Ovary (tissue), 9 donors: Measurements from ENCODE around the gene LRP11. TPM values are rescaled to one million over a fixed set of nuclear protein-coding genes. Genes with fewer than 3 reads are reported as not detected.
A peak's percentile ranks its signal among the peaks of the same experiment; 100 is the strongest.
"Not testable (repeated sequence)": the region's sequence is repeated elsewhere in the genome, so short reads cannot be mapped to it uniquely, and the experiment has no call there.

Experiments
- DNase-seq, 5 donors: peaks; one replicate each; pipeline ENCODE4 v3.0.0-alpha.2; 2019 to 2020
- H3K27ac ChIP-seq, 2 donors: fragments of 200-600 bp; one replicate each; pipeline versions ENCODE4 v1.5.1 to v1.8.0; 2019 to 2022
- H3K27me3 ChIP-seq: fragments of 200-600 bp; one replicate; pipeline ENCODE4 v1.8.0; 2022
- H3K36me3 ChIP-seq: fragments of 200-600 bp; sonication (generic); one replicate; pipeline ENCODE4 v1.5.1; 2019
- H3K4me1 ChIP-seq: one replicate; pipeline ENCODE4 v1.8.1; 2013; ENCODE audit warnings: mild to moderate bottlenecking, moderate library complexity; ENCODE audit not compliant: insufficient read depth
- H3K4me3 ChIP-seq: fragments of 200-600 bp; sonication (generic); one replicate; pipeline ENCODE4 v1.5.1; 2017
- H3K9me3 ChIP-seq, 2 donors: fragments of 200-600 bp in 1 of 2; sonication (generic) in 1 of 2; one replicate each; pipeline versions ENCODE4 v1.5.1 to v1.8.1; 2013 to 2019; ENCODE audit warnings: mild to moderate bottlenecking in 1 of 2, moderate library complexity in 1 of 2
- EP300 ChIP-seq: sonication (generic); formaldehyde crosslinking; IDR thresholded peaks from one replicate; pipeline ENCODE4 v1.6.1; 2017; ENCODE audit warnings: antibody characterized with exemption
- POLR2A ChIP-seq: fragments of 450-650 bp; IDR thresholded peaks from one replicate; pipeline ENCODE4 v1.6.1; 2017; ENCODE audit warnings: antibody characterized with exemption, mild to moderate bottlenecking, moderate library complexity
- WGBS, 3 donors: extraction: QIAGEN DNeasy Blood & Tissue Kit in 1 of 3; methylation state at CpG; one replicate each; pipeline versions ENCODE4 v1.1.5 to v1.1.7; 2013 to 2017; 5-methylcytosine and 5-hydroxymethylcytosine counted together
- intact Hi-C, 4 donors: fragments of 100-400 bp; cut with DNase I; formaldehyde crosslinking; loops; one replicate each; pipeline versions ENCODE4 v1.11.0 to v1.15.1; 2022 to 2023
- polyA plus RNA-seq, 2 donors: library from polyadenylated mRNA; stranded (reverse); fragments of 200-250 nt in 1 of 2; fragments of 350-450 nt in 1 of 2; fragmentation: Illumina TruSeq in 1 of 2; extraction: RNeasy Lipid Tissue Mini Kit (QIAGEN cat#74804) in 1 of 2; gene quantifications; one replicate each; pipeline ENCODE4 v1.2.3, GENCODE V29; 2013 to 2014
- total RNA-seq, 7 donors: library from RNA; depleted of rRNA in 2 of 7; stranded (reverse); fragments of >200 nt in 2 of 7; fragmentation: NEBNext Ultra II Directional in 3 of 7; extraction: Animal tissue kit (Norgen Biotek cat#: 25700) in 3 of 7; gene quantifications; one replicate each; pipeline versions ENCODE4 v1.1.0 to v1.2.4, GENCODE V29; 2016 to 2023
- TF ChIP-seq, protein P1 (sequence below), 3 donors: fragments of 450-650 bp in 2 of 3; fragments of 200-600 bp in 1 of 3; IDR thresholded peaks; one replicate each; pipeline versions ENCODE4 v1.5.1 to v1.8.0; 2016 to 2022; ENCODE audit warnings: antibody characterized with exemption in 3 of 3, mild to moderate bottlenecking in 1 of 3
- donor health status: DM: no; HTN: no; CAD: no; lungs with moderate emphysema.
- donor health status: DM: no; HTN: no; CAD: no.
- donor health status: Bipolar disorder and iron deficiency.
- donor health status: DM: yes; HTN: yes; CAD: no.
- donor health status: DM: no; HTN: no; CAD: no.
- donor health status: DM: yes; HTN: yes; CAD: no.

The LRP11 gene
- total and polyA plus RNA-seq, 9 donors = 21.8 to 48.2 (median 37.5) TPM

DNA sequence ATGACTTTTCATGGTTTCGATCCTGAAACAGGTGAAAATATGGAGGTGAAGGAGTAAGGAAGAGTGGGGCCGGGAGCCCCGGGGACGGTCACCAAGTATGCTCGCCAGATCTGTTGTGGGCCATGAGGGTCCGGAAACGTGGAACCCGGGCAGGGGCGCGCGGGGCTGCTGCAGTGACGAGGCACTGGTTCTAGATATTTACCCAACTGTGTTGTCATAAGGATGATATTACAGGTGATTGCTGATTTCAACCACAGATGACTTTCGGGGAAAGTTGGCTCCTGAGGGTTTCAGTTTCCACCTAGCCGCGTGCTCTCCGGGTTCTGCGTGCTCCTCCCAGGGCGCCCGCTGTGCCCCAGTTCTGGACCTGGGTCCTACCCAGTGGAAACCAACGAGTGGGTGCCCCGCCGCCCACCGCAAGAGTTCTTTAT, 46.6 kb upstream of the LRP11 start:
- peak in 1 of 5 donors; percentile 16 for DNase-seq
- 95 to 96% (median 95%) methylated on average over 23 of the region's 23 CpGs for WGBS, 3 donors
- TF ChIP-seq, protein P1, sequence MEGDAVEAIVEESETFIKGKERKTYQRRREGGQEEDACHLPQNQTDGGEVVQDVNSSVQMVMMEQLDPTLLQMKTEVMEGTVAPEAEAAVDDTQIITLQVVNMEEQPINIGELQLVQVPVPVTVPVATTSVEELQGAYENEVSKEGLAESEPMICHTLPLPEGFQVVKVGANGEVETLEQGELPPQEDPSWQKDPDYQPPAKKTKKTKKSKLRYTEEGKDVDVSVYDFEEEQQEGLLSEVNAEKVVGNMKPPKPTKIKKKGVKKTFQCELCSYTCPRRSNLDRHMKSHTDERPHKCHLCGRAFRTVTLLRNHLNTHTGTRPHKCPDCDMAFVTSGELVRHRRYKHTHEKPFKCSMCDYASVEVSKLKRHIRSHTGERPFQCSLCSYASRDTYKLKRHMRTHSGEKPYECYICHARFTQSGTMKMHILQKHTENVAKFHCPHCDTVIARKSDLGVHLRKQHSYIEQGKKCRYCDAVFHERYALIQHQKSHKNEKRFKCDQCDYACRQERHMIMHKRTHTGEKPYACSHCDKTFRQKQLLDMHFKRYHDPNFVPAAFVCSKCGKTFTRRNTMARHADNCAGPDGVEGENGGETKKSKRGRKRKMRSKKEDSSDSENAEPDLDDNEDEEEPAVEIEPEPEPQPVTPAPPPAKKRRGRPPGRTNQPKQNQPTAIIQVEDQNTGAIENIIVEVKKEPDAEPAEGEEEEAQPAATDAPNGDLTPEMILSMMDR (IDR thresholded peaks at IDR 0.05) = no peak
- TF ChIP-seq EP300 = no peak
- TF ChIP-seq POLR2A = no peak
- Histone ChIP-seq H3K9me3 (no peaks in the 10 kb centered on the region), H3K27me3 (no peaks in the 10 kb centered on the region), H3K27ac (no peak overlapping the region), H3K4me1 (no peaks in the 10 kb centered on the region), H3K36me3 (no peaks in the 10 kb centered on the region), H3K4me3 (no peak overlapping the region)
- intact Hi-C loops = no loop called here

DNA sequence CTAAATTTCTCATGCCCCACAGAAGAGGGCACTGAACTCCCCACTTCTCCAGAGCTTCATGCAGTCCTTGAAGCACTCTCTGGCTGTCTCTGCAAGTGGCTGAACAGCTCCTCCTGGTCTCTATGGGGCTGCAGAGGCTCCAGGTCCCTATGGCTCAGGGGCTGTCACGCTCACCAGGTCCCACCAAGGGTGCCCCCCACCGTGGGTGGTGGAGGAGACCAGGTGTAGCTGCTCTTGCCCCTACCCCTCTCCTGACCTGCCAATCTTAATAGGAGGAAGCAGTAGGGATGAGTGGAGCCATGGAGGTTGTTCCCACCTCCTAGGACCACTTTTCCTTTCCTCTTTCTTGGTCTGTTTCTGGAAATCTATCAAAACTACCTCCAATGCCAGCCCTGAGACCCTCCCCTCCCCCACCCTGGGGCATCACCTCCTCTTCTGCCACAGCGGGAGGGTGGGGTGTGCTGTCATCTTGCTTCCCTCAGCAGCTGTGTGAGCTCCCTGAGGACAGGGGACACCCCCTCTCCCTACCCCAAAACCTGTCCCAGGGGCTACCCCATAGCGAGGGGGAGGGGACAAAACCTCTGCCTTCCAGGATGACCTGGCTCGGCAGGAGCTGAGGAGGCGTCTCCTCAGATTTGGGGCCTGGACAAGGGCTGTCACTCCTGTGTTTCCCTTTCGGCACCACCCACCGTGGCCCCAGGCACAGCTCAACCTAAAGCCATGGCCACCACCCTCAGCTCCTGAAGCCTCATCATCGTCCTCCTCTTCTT, 45.7 kb upstream of the LRP11 start:
- 86 to 92% (median 91%) methylated on average over 9 of the region's 9 CpGs for WGBS, 3 donors
- no peak overlapping the region for H3K27ac ChIP-seq
- DNase-seq = peak in 1 of 5 donors; percentile 12
- intact Hi-C loops = no loop called here
- TF ChIP-seq, protein P1 (IDR thresholded peaks at IDR 0.05) = no peak
- TF ChIP-seq POLR2A = no peak
- no peak for TF ChIP-seq EP300
- no peaks in the 10 kb centered on the region for H3K9me3 ChIP-seq
- no peaks in the 10 kb centered on the region for H3K4me1 ChIP-seq
- H3K27me3 ChIP-seq = no peaks in the 10 kb centered on the region
- H3K4me3 ChIP-seq = no peak overlapping the region
- H3K36me3 ChIP-seq = no peaks in the 10 kb centered on the region

GRCh38 chr6:149908480-149908879, 44.3 kb upstream of the LRP11 start:
- intact Hi-C loops, H3K4me3 ChIP-seq, H3K36me3 ChIP-seq, H3K27ac ChIP-seq, H3K9me3 ChIP-seq, H3K4me1 ChIP-seq, H3K27me3 ChIP-seq: not testable (repeated sequence)
- peak in 1 of 5 donors; percentile 5 for DNase-seq
- 74 to 81% (median 79%) methylated on average over 4 of the region's 4 CpGs for WGBS, 3 donors

- intact Hi-C loops = no loop called here
- DNase-seq = no peak
- H3K36me3 ChIP-seq = no peaks in the 10 kb centered on the region
- no peaks in the 10 kb centered on the region for H3K27me3 ChIP-seq
- no peaks in the 10 kb centered on the region for H3K4me1 ChIP-seq
- no peak for TF ChIP-seq POLR2A
- TF ChIP-seq, protein P1 (IDR thresholded peaks at IDR 0.05) = no peak
- TF ChIP-seq EP300 = no peak
- H3K4me3 ChIP-seq = no peak overlapping the region
- 80 to 89% (median 89%) methylated on average over 2 of the region's 2 CpGs for WGBS, 3 donors
- H3K27ac ChIP-seq = no peak overlapping the region
- H3K9me3 ChIP-seq = no peaks in the 10 kb centered on the region
Measured at GRCh38 chr6:149907317-149907716, 43.2 kb upstream of the LRP11 start.

- H3K9me3 ChIP-seq = no peaks in the 10 kb centered on the region
- H3K27ac ChIP-seq = no peak overlapping the region
- intact Hi-C loops = no loop called here
- no peaks in the 10 kb centered on the region for H3K27me3 ChIP-seq
- 97 to 98% (median 97%) methylated on average over 4 of the region's 4 CpGs for WGBS, 3 donors
- DNase-seq = no peak
- TF ChIP-seq POLR2A (no peak), EP300 (no peak)
- TF ChIP-seq, protein P1 (IDR thresholded peaks at IDR 0.05) = no peak
- H3K36me3 ChIP-seq = no peaks in the 10 kb centered on the region
- no peak overlapping the region for H3K4me3 ChIP-seq
- no peaks in the 10 kb centered on the region for H3K4me1 ChIP-seq
Measured at GRCh38 chr6:149906405-149906804, 42.2 kb upstream of the LRP11 start.
